HepG2 (cell line): Measurements from ENCODE around the gene VSIG10L. TPM values are rescaled to one million over a fixed set of nuclear protein-coding genes. Genes with fewer than 3 reads are reported as not detected.

Experiments
- AHR ChIP-seq: IDR thresholded peaks from 2 replicates; pipeline ENCODE4 v1.6.1; 2018; ENCODE audit warnings: missing genetic modification reagents, missing compliant biosample characterization
- CCDC6 ChIP-seq: sonication (generic); formaldehyde crosslinking; IDR thresholded peaks from 2 replicates; pipeline ENCODE4 v1.8.1; 2022; ENCODE audit warnings: mild to moderate bottlenecking, missing genetic modification reagents, moderate library complexity
- HINFP ChIP-seq: sonication (generic); formaldehyde crosslinking; IDR thresholded peaks from 2 replicates; pipeline ENCODE4 v1.4.0; 2020; ENCODE audit warnings: low read depth, mild to moderate bottlenecking, missing genetic modification reagents
- MAFK ChIP-seq, 2 experiments: IDR thresholded peaks in 1 of 2; conservative IDR thresholded peaks in 1 of 2; 2 replicates each; pipeline ENCODE4 v1.6.1; 2011; ENCODE audit warnings: improper control_type of control experiment in 2 of 2, low read length in 2 of 2
- MLX ChIP-seq: IDR thresholded peaks from 2 replicates; pipeline ENCODE4 v1.6.1; 2016
- NFKBIZ ChIP-seq: IDR thresholded peaks from 2 replicates; pipeline ENCODE4 v1.6.1; 2018; ENCODE audit warnings: missing genetic modification reagents, missing compliant biosample characterization
- NFYC ChIP-seq: IDR thresholded peaks from 2 replicates; pipeline ENCODE4 v1.6.1; 2016; ENCODE audit warnings: missing genetic modification reagents, missing compliant biosample characterization
- NR2F6 ChIP-seq, 2 experiments: IDR thresholded peaks; 2 replicates each; pipeline ENCODE4 v1.6.1; 2016; ENCODE audit warnings: antibody characterized with exemption in 1 of 2, mild to moderate bottlenecking in 1 of 2
- PHF8 ChIP-seq: sonication (generic); formaldehyde crosslinking; IDR thresholded peaks from 2 replicates; pipeline ENCODE4 v1.5.0; 2020; ENCODE audit warnings: missing genetic modification reagents
- PPARG ChIP-seq: conservative IDR thresholded peaks from 2 replicates; pipeline ENCODE4 v1.6.1; 2016; ENCODE audit warnings: missing biosample characterization, missing genetic modification reagents
- SALL1 ChIP-seq: sonication (generic); formaldehyde crosslinking; IDR thresholded peaks from 2 replicates; pipeline ENCODE4 v1.8.0; 2022; ENCODE audit warnings: mild to moderate bottlenecking, missing genetic modification reagents
- SATB2 ChIP-seq: sonication (generic); formaldehyde crosslinking; IDR thresholded peaks from 2 replicates; pipeline ENCODE4 v1.5.0; 2020; ENCODE audit warnings: missing genetic modification reagents
- SMAD1 ChIP-seq: sonication (generic); formaldehyde crosslinking; IDR thresholded peaks from 2 replicates; pipeline ENCODE4 v1.4.0; 2020; ENCODE audit warnings: missing genetic modification reagents, low read depth, mild to moderate bottlenecking, borderline replicate concordance
- TAF15 ChIP-seq: fragments of 200-400 bp; formaldehyde crosslinking; IDR thresholded peaks from one replicate; pipeline ENCODE4 v1.6.1; 2018; ENCODE audit warnings: mild to moderate bottlenecking, low read depth, low read length; ENCODE audit not compliant: poor library complexity, severe bottlenecking
- TBX2 ChIP-seq: sonication (generic); formaldehyde crosslinking; IDR thresholded peaks from 2 replicates; pipeline ENCODE4 v1.5.0; 2020; ENCODE audit warnings: missing genetic modification reagents, mild to moderate bottlenecking, borderline replicate concordance
- ZBTB14 ChIP-seq: sonication (generic); formaldehyde crosslinking; IDR thresholded peaks from 2 replicates; pipeline ENCODE4 v1.4.0; 2020; ENCODE audit warnings: missing genetic modification reagents
- ZFP41 ChIP-seq: sonication (generic); formaldehyde crosslinking; IDR thresholded peaks from 2 replicates; pipeline ENCODE4 v1.4.0; 2020; ENCODE audit warnings: mild to moderate bottlenecking, missing genetic modification reagents, borderline replicate concordance
- ZNF333 ChIP-seq: sonication (generic); formaldehyde crosslinking; IDR thresholded peaks from 2 replicates; pipeline ENCODE4 v1.4.0; 2020; ENCODE audit warnings: mild to moderate bottlenecking, missing genetic modification reagents, borderline replicate concordance
- ZNF335 ChIP-seq: sonication (generic); formaldehyde crosslinking; IDR thresholded peaks from 2 replicates; pipeline ENCODE4 v1.4.0; 2020; ENCODE audit warnings: missing genetic modification reagents
- ZNF616 ChIP-seq: sonication (generic); formaldehyde crosslinking; IDR thresholded peaks from 2 replicates; pipeline ENCODE4 v1.5.0; 2020; ENCODE audit warnings: low read depth, mild to moderate bottlenecking, missing genetic modification reagents
- ZNF639 ChIP-seq: conservative IDR thresholded peaks from 2 replicates; pipeline ENCODE4 v1.6.1; 2018; ENCODE audit warnings: missing genetic modification reagents
- ZNF670 ChIP-seq: sonication (generic); formaldehyde crosslinking; IDR thresholded peaks from 2 replicates; pipeline ENCODE4 v1.8.0; 2022; ENCODE audit warnings: mild to moderate bottlenecking, missing genetic modification reagents, borderline replicate concordance
- ZNF740 ChIP-seq: sonication (generic); formaldehyde crosslinking; IDR thresholded peaks from 2 replicates; pipeline ENCODE4 v1.4.0; 2020; ENCODE audit warnings: missing genetic modification reagents
- ZNF883 ChIP-seq: sonication (generic); formaldehyde crosslinking; IDR thresholded peaks from 2 replicates; pipeline ENCODE4 v1.5.1; 2020; ENCODE audit warnings: mild to moderate bottlenecking, missing genetic modification reagents; ENCODE audit errors: not compliant biosample characterization
- ZZZ3 ChIP-seq: sonication (generic); formaldehyde crosslinking; IDR thresholded peaks from 2 replicates; pipeline ENCODE4 v1.4.0; 2020; ENCODE audit warnings: missing genetic modification reagents, mild to moderate bottlenecking, borderline replicate concordance
- polyA plus RNA-seq, 8 experiments: library from polyadenylated mRNA; depleted of rRNA in 3 of 8; stranded (reverse) in 7 of 8; unstranded in 1 of 8; fragments of >200 nt; fragmentation: Illumina TruSeq in 4 of 8; extraction: Trizol in 4 of 8; gene quantifications; 2 replicates each; pipeline versions ENCODE4 v1.2.1 to v1.2.3, GENCODE V29; 2011 to 2016; ENCODE audit warnings: low read depth in 4 of 8, missing spikeins in 1 of 8, mixed read lengths in 1 of 8; ENCODE audit not compliant: insufficient read depth in 1 of 8
- total RNA-seq, 5 experiments: library from RNA; depleted of rRNA; stranded (reverse); fragments of >200 nt; fragmentation: Illumina TruSeq; extraction: Trizol; gene quantifications; 2 replicates each; pipeline ENCODE4 v1.2.3, GENCODE V29; 2016; ENCODE audit warnings: low read depth in 1 of 5

VSIG10L gene
- total and polyA plus RNA-seq, 2 of the 13 experiments (the other 11 are each of a cell fraction or from before 2014, with no cell fraction given) = 2.7 to 8.5 TPM

GRCh38 chr19:51367565-51368365, 25.8 kb upstream of the VSIG10L start (continued):
- TF ChIP-seq TAF15 (no peak), PPARG (CRISPR knock-in tag) (peak; percentile 62), NR2F6 (IDR thresholded peaks at IDR 0.05) (no peak), NR2F6 (CRISPR knock-in tag; IDR thresholded peaks at IDR 0.05) (peak; percentile 12), ZNF740 (CRISPR knock-in tag) (no peak), ZNF616 (CRISPR knock-in tag) (peak; percentile 82), NFYC (CRISPR knock-in tag) (peak; percentile 36; the same call in 1 of the 2 replicates), TBX2 (peak; percentile 31; the same call in 1 of the 2 replicates), ZZZ3 (CRISPR knock-in tag) (0 out of 2 replicates have a peak, but pooled peaks have one; percentile 47), ZNF670 (CRISPR knock-in tag) (no peak), NFKBIZ (CRISPR knock-in tag) (0 out of 2 replicates have a peak, but pooled peaks have one; percentile 25), ZNF639 (0 out of 2 replicates have a peak, but pooled peaks have one; percentile 25), ZNF335 (CRISPR knock-in tag) (peak; percentile 67; the same call in 1 of the 2 replicates), ZFP41 (CRISPR knock-in tag) (no peak), HINFP (CRISPR knock-in tag) (no peak), CCDC6 (CRISPR knock-in tag) (peak; percentile 49), SMAD1 (CRISPR knock-in tag) (peak; percentile 38; the same call in 1 of the 2 replicates), ZNF883 (CRISPR knock-in tag) (no peak), ZNF333 (CRISPR knock-in tag) (no peak), ZBTB14 (CRISPR knock-in tag) (no peak), MLX (CRISPR knock-in tag) (0 out of 2 replicates have a peak, but pooled peaks have one; percentile 18), SALL1 (peak; percentile 80), AHR (0 out of 2 replicates have a peak, but pooled peaks have one; percentile 9), SATB2 (CRISPR knock-in tag) (0 out of 2 replicates have a peak, but pooled peaks have one; percentile 31), PHF8 (CRISPR knock-in tag) (peak; percentile 88), MAFK (conservative IDR thresholded peaks at IDR 0.05 in 1 of 2, IDR thresholded peaks at IDR 0.05 in 1 of 2; ENCODE audit: low read length in 2 of 2) (no peak)
